DMS 273 (cell line): ENCODE measurements around the gene XRRA1.
"Not testable (repeated sequence)": the region's sequence is repeated elsewhere in the genome, so short reads cannot be mapped to it uniquely, and the experiment has no call there.

Source experiments
- DNase-seq: peaks from one replicate; lab custom pipeline; 2025; ENCODE audit not compliant: unreplicated experiment; lab: John Stamatoyannopoulos, UW

XRRA1 gene

DNA sequence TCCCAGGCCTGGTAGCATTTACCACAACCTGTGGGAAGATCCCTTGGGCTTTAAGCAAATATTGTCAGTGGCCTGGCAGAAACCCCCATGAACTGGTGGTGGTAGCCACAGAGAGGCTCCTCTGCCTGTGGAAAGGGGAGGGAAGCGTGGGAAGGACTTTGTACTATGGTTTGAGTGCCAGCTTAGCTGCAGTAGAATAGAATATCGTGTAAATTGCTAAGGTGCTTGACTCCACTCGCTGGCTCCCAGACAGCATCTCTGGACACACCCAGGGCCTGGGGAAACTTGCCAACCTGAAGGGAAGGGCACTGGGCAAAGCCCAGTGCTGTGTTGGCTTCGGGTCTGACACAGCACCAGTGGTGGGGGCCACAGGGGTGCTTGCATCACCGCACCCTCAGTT, 52.6 kb downstream of the XRRA1 start:
- DNase-seq, result no peak

- peak; percentile 1 for DNase-seq
Observed at GRCh38 chr11:74895340-74896116, 53.4 kb downstream of the XRRA1 start.

DNA sequence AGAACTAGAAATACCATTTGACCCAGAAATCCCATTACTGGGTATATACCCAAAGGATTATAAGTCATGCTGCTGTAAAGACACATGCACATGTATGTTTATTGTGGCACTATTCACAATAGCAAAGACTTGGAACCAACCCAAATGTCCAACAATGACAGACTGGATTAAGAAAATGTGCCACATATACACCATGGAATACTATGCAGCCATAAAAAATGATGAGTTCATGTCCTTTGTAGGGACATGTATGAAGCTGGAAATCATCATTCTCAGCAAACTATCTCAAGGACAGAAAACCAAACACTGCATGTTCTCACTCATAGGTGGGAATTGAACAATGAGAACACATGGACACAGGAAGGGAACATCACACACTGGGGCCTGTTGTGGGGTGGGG, 55.9 kb downstream of the XRRA1 start:
- not testable (repeated sequence) for DNase-seq

DNA sequence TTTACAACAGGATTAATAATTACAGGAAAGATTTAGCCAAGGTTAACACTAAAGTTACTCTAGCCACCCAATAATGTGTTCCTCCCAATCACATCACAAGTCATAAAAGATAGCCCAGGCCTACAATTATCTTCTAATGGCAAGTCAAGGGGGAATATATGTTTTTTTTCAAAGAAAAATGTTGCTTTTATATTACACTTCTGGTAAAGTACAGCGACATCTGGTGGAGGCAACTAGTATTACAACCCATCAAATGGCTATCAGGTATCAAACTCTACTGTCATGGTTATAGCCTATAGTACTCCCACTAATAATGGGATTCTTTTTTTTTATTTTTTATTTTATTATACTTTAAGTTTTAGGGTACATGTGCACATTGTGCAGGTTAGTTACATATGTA, 71.8 kb downstream of the XRRA1 start:
- DNase-seq, result peak; percentile 30

DNA sequence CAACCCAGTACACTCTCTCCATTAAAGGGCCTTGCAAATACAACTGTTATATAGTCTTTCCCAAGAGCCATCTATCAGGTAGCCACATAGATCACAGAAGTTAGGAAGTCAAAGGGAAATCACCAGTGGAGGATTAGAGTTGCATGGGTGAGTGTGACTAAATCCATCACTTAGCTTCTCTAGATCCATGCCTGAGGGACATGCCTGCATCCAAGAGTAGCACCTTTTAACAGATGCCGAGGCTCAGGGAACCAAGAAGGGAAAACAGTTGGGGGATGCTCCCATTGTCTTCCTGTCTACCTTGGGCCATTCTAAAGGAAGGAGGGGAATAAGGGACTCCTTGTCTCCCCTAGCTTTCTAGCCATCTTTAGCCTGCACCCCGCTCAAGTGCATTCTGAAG, 77.9 kb downstream of the XRRA1 start:
- DNase-seq, result no peak

GRCh38 chr11:74870485-74870884, 78.4 kb downstream of the XRRA1 start:
- peak; percentile 46 for DNase-seq

DNA sequence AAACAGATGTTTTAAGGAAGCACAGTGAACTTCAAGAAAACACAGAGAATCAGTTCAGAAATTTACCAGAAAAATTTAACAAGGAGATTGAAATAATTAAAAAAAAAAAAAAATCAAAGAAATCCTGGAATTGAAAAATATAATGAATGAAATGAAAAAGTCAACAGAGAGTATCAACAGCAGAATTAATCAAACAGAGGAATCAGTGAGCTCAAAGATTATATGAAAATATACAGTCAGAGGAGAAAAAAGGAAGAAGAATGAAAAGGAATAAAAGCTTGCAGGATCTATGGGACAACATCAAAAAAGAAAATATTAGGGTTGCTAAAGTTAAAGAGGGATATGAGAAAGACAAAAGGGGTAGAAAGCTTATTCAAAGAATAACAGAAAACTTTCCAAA, 82.3 kb downstream of the XRRA1 start:
- DNase-seq, result no peak

GRCh38 chr11:74863410-74863809, 85.5 kb downstream of the XRRA1 start:
- DNase-seq, result no peak

DNA sequence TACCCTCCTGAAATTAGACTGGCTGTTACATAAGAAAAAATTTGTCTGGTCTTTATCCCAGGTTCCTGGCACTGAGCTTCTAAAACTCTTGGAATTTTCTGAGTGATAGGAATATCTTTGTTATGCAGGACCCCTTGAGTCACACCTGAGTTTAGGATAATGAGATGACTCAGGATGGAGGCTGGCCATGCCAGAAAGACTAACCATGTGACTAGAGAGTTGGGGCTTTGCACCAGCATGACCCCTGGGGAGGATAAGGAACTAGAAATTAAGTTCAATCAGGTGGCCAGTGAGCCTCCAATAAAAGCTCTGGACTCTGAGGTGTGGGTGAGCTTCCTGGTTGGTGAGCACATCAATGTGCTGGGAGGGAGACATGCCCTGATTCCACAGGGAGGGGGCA, 88.1 kb downstream of the XRRA1 start:
- no peak for DNase-seq

DNA sequence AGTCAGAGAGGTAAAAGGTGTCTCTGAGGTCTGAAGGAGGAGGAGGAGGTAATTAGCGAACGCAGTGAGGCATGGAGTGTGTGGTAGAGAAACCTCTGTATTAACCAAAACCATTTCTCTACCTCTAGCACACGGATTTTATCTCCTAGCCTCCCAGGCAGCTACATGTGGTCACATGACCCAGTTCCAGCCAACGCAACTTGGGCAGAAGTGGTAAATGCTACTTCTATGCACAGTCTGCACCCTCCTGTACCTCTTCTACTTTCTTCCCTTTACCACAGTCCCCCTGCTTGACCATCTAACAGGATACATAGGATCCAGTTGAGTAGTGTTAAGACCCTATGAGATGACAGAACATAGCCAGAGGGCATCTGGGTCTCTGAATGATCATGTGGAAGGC, 95.7 kb downstream of the XRRA1 start:
- no peak for DNase-seq

GRCh38 chr11:74849525-74850391, 99.1 kb downstream of the XRRA1 start:
- no peak for DNase-seq

DNA sequence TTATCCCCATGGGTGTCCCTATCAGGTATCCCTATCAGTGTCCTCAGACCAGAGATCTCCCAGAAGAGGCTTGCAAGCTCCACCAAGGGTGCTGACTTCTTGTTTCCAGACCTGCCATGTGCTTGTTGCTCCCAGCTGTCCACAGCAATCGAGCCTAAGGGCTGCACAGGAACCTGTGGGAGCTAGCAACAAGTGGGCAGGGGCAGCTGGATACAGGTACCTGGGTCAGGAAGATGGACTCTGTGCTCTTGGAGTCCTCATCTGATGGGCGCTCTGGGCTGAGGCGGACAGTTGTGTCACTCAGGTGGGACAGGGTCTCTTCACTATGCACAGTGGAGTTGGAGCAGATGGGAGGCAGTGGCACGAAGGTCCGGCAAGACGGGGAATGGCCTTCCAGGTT, 101.0 kb downstream of the XRRA1 start:
- no peak for DNase-seq

- DNase-seq, result no peak
Observed at GRCh38 chr11:74847395-74847794, 101.5 kb downstream of the XRRA1 start.

DNA sequence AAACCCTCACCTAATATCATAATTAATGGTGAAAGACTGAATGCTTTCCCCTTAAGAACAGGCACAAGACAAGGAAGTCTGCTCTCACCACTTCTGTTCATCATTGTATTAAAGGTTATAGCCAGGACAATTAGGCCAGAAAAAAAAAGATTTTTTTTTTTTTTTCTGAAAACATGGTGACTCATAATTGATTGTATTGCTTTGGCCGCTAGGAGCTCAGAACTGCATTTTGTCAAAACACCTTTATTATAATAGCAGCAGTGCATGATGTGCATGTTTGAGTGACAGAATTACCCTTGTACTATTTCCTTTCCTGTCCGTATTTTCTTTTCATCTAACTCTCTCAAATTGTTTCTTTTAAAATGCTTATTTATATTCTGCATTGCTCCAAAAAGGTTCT, 102.1 kb downstream of the XRRA1 start:
- DNase-seq, result no peak

DNA sequence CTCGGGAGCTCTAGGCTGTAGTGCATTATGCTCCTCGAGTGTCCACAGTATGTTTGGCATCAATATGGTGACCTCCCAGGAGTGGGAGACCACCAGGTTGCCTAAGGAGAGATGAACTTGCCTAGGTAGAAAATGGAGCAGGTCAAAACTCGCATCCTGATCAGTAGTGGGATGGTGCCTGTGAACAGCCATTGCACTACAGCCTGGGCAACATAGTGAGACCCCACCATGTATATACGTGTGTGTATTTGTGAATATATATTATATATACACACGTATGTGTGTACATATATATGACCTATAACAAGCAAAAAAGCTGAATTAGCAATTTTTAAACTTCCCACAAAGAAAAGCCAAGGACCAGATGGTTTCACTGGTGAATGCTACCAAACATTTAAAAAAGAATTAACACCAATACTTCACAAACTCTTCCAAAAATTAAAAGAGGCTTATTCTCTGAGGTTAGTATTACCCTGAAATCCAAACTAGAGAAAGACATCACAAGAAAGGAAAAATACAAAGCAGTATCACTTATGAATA, 102.8 kb downstream of the XRRA1 start:
- no peak for DNase-seq

DNA sequence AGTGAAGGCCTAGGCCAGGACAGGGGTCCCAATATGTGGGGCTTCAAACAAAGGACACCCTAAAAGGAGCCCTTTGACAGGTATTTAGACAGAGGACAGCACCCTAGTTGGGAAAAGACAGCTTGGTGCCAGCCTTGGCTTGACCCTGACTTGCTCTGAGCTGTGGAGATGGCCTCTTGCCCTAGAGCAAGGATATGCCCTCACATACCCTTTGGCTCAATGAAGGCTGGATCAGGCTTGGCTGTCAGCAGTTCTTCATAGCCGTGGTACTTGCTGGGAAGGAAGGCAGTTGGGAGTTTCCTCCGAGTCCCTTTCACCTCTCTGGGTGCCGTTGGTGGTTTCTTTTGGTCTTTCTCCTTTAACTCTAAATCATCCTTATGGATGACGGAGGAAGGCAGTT, 104.0 kb downstream of the XRRA1 start:
- DNase-seq, result no peak

- DNase-seq, result no peak
Observed at GRCh38 chr11:74844072-74844471, 104.8 kb downstream of the XRRA1 start.

DNA sequence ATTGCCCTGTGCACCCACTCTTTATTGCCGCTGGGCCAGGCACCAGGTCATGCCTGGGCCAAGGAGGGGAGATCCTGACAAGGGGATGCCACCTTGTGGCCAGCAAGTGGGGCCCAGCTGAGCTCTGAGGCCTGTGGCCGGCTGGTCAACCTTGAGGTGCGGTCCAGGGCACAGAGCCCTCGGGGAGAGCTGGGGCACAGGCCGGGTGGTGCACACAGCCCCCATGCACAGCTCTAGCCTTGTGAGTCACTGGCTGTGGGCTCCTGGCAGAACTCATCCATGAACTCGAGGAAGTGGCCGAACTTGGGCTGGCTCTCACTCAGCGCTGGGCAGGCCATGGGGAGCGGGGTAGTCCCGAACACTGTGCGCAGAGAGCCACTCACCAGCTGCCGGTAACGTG, 105.9 kb downstream of the XRRA1 start:
- DNase-seq, result no peak

GRCh38 chr11:74840486-74840885, 108.4 kb downstream of the XRRA1 start:
- DNase-seq, result no peak

GRCh38 chr11:74839971-74840370, 108.9 kb downstream of the XRRA1 start:
- DNase-seq, result no peak

DNA sequence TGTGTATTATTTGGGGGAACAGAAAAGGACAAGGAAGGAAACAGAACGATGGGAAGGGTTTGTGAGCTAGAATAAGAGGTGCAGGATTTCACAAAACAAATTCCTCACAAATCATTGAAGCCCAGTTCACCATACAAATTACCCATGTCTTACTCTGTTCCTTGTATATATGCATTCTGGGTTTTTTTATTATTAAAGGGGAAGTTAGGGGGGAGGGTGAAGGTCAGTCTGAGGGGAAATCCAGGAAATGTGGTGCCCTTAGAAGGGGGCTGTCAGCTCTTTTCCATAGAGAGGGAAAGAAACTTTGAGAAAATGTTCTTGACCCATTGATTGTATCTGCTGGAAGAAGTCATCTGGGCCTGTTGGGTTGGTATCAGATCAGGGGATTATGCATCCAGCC, 109.4 kb downstream of the XRRA1 start:
- DNase-seq, result no peak

GRCh38 chr11:74838188-74838587, 110.7 kb downstream of the XRRA1 start:
- no peak for DNase-seq
